Esophagus squamous epithelium (tissue), 5 donors: ENCODE measurements around the gene RAX2. TPM values are rescaled to one million over a fixed set of nuclear protein-coding genes. Genes with fewer than 3 reads are reported as not detected.

Experiments
- DNase-seq: peaks from one replicate; lab custom pipeline; 2025; lab: John Stamatoyannopoulos, UW
- H3K27ac ChIP-seq, 4 donors: fragments of 200-600 bp; sonication (generic); one replicate each; pipeline ENCODE4 v1.5.1; 2016 to 2019; ENCODE audit warnings: mild to moderate bottlenecking in 1 of 4
- H3K27me3 ChIP-seq, 4 donors: fragments of 200-600 bp; sonication (generic); 1 replicate in 3 of 4; 2 replicates in 1 of 4; pipeline versions ENCODE4 v1.5.1 to v1.6.0; 2017 to 2021; ENCODE audit warnings: antibody characterized with exemption in 1 of 4
- H3K36me3 ChIP-seq, 3 donors: fragments of 200-600 bp; sonication (generic); one replicate each; pipeline ENCODE4 v1.5.1; 2016 to 2019
- H3K4me1 ChIP-seq, 3 donors: fragments of 200-600 bp; sonication (generic); one replicate each; pipeline ENCODE4 v1.5.1; 2017 to 2019
- H3K4me3 ChIP-seq, 4 donors: fragments of 200-600 bp; sonication (generic); 1 replicate in 3 of 4; 2 replicates in 1 of 4; pipeline ENCODE4 v1.5.1; 2016 to 2019; ENCODE audit warnings: mild to moderate bottlenecking in 2 of 4, moderate library complexity in 1 of 4
- H3K9me3 ChIP-seq, 3 donors: fragments of 200-600 bp; sonication (generic); one replicate each; pipeline ENCODE4 v1.5.1; 2016 to 2019
- CTCF ChIP-seq, 6 experiments: fragments of 450-650 bp in 4 of 6; fragments of 200-600 bp in 2 of 6; sonication (generic) in 2 of 6; IDR thresholded peaks; one replicate each; pipeline ENCODE4 v1.5.1; 2016 to 2019; ENCODE audit warnings: antibody characterized with exemption in 6 of 6, mild to moderate bottlenecking in 4 of 6, moderate library complexity in 4 of 6
- POLR2A ChIP-seq, 4 donors: fragments of 450-650 bp; IDR thresholded peaks; one replicate each; pipeline ENCODE4 v1.6.1; 2017; ENCODE audit warnings: antibody characterized with exemption in 4 of 4, mild to moderate bottlenecking in 4 of 4, moderate library complexity in 3 of 4
- WGBS, 2 donors: methylation state at CpG; one replicate each; pipeline ENCODE4 v1.1.5; 2018; 5-methylcytosine and 5-hydroxymethylcytosine counted together
- intact Hi-C: fragments of 100-400 bp; cut with DNase I; formaldehyde crosslinking; loops from one replicate; pipeline ENCODE4 v1.15.0; 2022
- total RNA-seq, 4 donors: library from RNA; depleted of rRNA; stranded (reverse); fragments of >200 nt; gene quantifications; one replicate each; pipeline ENCODE4 v1.1.0, GENCODE V29; 2016
- donor health status: DM: yes; HTN: yes; CAD: no.

RAX2 gene
- total RNA-seq, 4 donors from 2014 or later = not detected

GRCh38 chr19:3792114-3792513 is 20.1 kb upstream of the RAX2 start:
- H3K36me3 ChIP-seq = no peaks in the 10 kb centered on the region
- H3K9me3 ChIP-seq = no peaks in the 10 kb centered on the region
- 59 to 69% methylated on average over 3 of the region's 3 CpGs for WGBS, 2 donors
- intact Hi-C loops = no loop called here
- DNase-seq = no peak
- H3K27ac ChIP-seq = no peak overlapping the region
- H3K27me3 ChIP-seq = peaks cover 0 to 32% (median 0%) of the 10 kb centered on the region in 4 donors
- TF ChIP-seq POLR2A (IDR thresholded peaks at IDR 0.05) = no peak
- TF ChIP-seq CTCF (IDR thresholded peaks at IDR 0.05) = no peak
- no peaks in the 10 kb centered on the region for H3K4me1 ChIP-seq
- no peak overlapping the region for H3K4me3 ChIP-seq

- Histone ChIP-seq H3K9me3 (no peaks in the 10 kb centered on the region), H3K27ac (no peak overlapping the region), H3K36me3 (no peaks in the 10 kb centered on the region), H3K4me1 (peaks cover 0 to 2% (median under 1%) of the 10 kb centered on the region in 3 donors), H3K27me3 (peaks cover 0 to 37% (median 0%) of the 10 kb centered on the region in 4 donors), H3K4me3 (no peak overlapping the region)
- no peak for DNase-seq
- WGBS, 2 donors = 84 to 86% methylated on average over 7 of the region's 7 CpGs
- no peak for TF ChIP-seq POLR2A (IDR thresholded peaks at IDR 0.05)
- no peak for TF ChIP-seq CTCF (IDR thresholded peaks at IDR 0.05)
- intact Hi-C loops = no loop called here
These were observed 18.9 kb upstream of the RAX2 start for GRCh38 chr19:3790941-3791340.

GRCh38 chr19:3790209-3790734 is 18.2 kb upstream of the RAX2 start:
- WGBS, 2 donors = 69 to 95% methylated on average over 4 of the region's 6 CpGs
- peaks cover 0 to 44% (median 0%) of the 10 kb centered on the region in 4 donors for H3K27me3 ChIP-seq
- H3K27ac ChIP-seq = no peak overlapping the region
- intact Hi-C loops = no loop called here
- H3K9me3 ChIP-seq = no peaks in the 10 kb centered on the region
- no peak for TF ChIP-seq CTCF (IDR thresholded peaks at IDR 0.05)
- no peak for TF ChIP-seq POLR2A (IDR thresholded peaks at IDR 0.05)
- H3K4me1 ChIP-seq = peaks cover 6 to 9% (median 7%) of the 10 kb centered on the region in 3 donors
- H3K4me3 ChIP-seq = no peak overlapping the region
- H3K36me3 ChIP-seq = no peaks in the 10 kb centered on the region
- DNase-seq = no peak

- Histone ChIP-seq H3K36me3 (no peaks in the 10 kb centered on the region), H3K27ac (no peak overlapping the region), H3K4me3 (no peak overlapping the region), H3K27me3 (peaks cover 0 to 55% (median 0%) of the 10 kb centered on the region in 4 donors), H3K4me1 (peaks cover 6 to 16% (median 12%) of the 10 kb centered on the region in 3 donors), H3K9me3 (no peaks in the 10 kb centered on the region)
- TF ChIP-seq POLR2A (IDR thresholded peaks at IDR 0.05) (no peak), CTCF (IDR thresholded peaks at IDR 0.05) (no peak)
- 43 to 50% methylated on average over 12 to 14 of the region's 16 CpGs for WGBS, 2 donors
- no peak for DNase-seq
- intact Hi-C loops = no loop called here
These were observed 17.2 kb upstream of the RAX2 start for GRCh38 chr19:3788996-3789778.
